PFSK-1 (cell line): ENCODE data around the gene CACNA1F.

ENCODE experiments used
- FOXP2 ChIP-seq: optimal IDR thresholded peaks from 2 replicates; pipeline ENCODE3; 2011; ENCODE audit warnings: borderline replicate concordance, control low read depth, inconsistent platforms; ENCODE audit not compliant: insufficient read depth; ENCODE audit errors: extremely low read length, extremely low read depth
- POLR2AphosphoS5 ChIP-seq: IDR thresholded peaks from 2 replicates; pipeline ENCODE4 v1.6.1; 2012; ENCODE audit warnings: low read depth, mild to moderate bottlenecking, control low read depth, low read length, moderate library complexity
- REST ChIP-seq, 2 experiments: IDR thresholded peaks; 2 replicates each; pipeline versions ENCODE4 v1.6.1 to v1.8.0; 2011 to 2012; ENCODE audit warnings: low read depth in 2 of 2, low read length in 2 of 2, control low read depth in 1 of 2, inconsistent platforms in 1 of 2, mild to moderate bottlenecking in 1 of 2, moderate library complexity in 1 of 2; ENCODE audit not compliant: insufficient read depth in 1 of 2
- SIN3A ChIP-seq: IDR thresholded peaks from 2 replicates; pipeline ENCODE4 v1.6.1; 2012; ENCODE audit warnings: mild to moderate bottlenecking, low read length, moderate library complexity, borderline replicate concordance; ENCODE audit not compliant: insufficient read depth
- TAF1 ChIP-seq: IDR thresholded peaks from 2 replicates; pipeline ENCODE4 v1.6.1; 2012; ENCODE audit warnings: low read length, control low read depth, borderline replicate concordance; ENCODE audit not compliant: insufficient read depth

Gene CACNA1F

GRCh38 chrX:49232525-49232924 is 615 bp downstream of the CACNA1F start:
- TF ChIP-seq SIN3A (no peak), POLR2AphosphoS5 (no peak), FOXP2 (no peak), REST (IDR thresholded peaks at IDR 0.05; ENCODE audit: insufficient read depth in 1 of 2, low read depth in 2 of 2, low read length in 2 of 2) (no peak), TAF1 (no peak)

GRCh38 chrX:49231333-49232000 is 1.7 kb downstream of the CACNA1F start:
- TF ChIP-seq FOXP2: no peak
- TF ChIP-seq TAF1: no peak
- TF ChIP-seq POLR2AphosphoS5: no peak
- TF ChIP-seq REST (IDR thresholded peaks at IDR 0.05; ENCODE audit: insufficient read depth in 1 of 2, low read depth in 2 of 2, low read length in 2 of 2): no peak
- no peak for TF ChIP-seq SIN3A

- TF ChIP-seq POLR2AphosphoS5: no peak
- no peak for TF ChIP-seq SIN3A
- no peak for TF ChIP-seq REST (IDR thresholded peaks at IDR 0.05; ENCODE audit: insufficient read depth in 1 of 2, low read depth in 2 of 2, low read length in 2 of 2)
- no peak for TF ChIP-seq FOXP2
- no peak for TF ChIP-seq TAF1
Observed at GRCh38 chrX:49230500-49231232, 2.5 kb downstream of the CACNA1F start.

GRCh38 chrX:49228185-49228584 is 5.0 kb downstream of the CACNA1F start:
- no peak for TF ChIP-seq FOXP2

- TF ChIP-seq SIN3A (no peak), REST (IDR thresholded peaks at IDR 0.05; ENCODE audit: insufficient read depth in 1 of 2, low read depth in 2 of 2, low read length in 2 of 2) (no peak), TAF1 (no peak), FOXP2 (no peak), POLR2AphosphoS5 (no peak)
Observed at GRCh38 chrX:49227726-49228125, 5.4 kb downstream of the CACNA1F start.
